GM18505 (cell line): ENCODE measurements around the gene CD63.
"Not testable (repeated sequence)": the region's sequence is repeated elsewhere in the genome, so short reads cannot be mapped to it uniquely, and the experiment has no call there.

Experiments
- ATAC-seq: cut with Tn5 transposase; IDR thresholded peaks from one replicate; pipeline ENCODE4 v1.9.1; 2021; ENCODE audit not compliant: unreplicated experiment
- POLR2A ChIP-seq: IDR thresholded peaks from 4 replicates; pipeline ENCODE4 v1.6.1; 2011; ENCODE audit warnings: borderline replicate concordance; ENCODE audit not compliant: insufficient read depth, insufficient read length; ENCODE audit errors: extremely low read depth

The CD63 gene

DNA sequence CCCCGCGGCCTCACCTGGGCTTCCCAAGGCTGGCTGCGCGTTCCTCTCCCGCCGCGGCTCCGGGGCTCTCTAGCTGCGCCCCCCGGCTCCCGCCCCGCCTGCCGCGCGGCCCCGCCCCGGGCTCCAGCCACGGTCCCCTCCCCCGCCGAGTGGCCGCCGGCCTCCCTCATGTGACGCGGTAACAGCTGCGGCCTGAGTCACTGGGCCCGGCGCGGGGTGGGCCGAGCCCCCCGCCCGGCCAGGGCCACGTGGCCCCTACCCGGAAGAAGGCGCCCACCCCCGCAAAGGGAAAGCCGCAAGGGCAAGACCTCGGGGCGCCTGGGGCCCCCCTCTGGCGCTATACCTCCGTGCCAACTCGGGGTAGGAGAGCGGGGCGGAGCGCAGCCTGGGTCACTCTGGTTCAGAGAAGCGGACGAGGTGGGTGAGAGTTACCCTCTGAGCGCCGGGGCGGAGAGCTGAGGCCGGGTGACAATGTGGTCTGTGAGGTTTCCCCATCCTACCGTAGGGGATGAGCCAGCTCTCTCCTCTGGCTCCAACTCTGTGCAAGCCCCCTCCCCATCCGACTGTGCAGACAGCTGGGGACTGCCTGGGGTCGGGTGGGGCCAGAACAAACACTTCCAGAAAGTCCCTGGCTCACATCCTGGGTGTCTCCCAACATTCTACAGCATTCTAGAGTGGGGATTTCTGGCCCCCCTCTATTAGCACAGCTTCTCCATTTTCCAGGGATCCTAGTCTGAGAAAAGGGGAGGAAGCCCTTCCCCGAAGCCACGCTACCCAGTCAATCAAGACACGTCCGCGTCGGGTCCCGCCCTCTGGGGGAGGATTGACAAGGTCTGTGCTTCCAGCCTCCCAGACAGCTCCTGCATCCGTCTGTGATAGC, at the start of gene CD63:
CD63 (minus strand) TSS at position 71 of the 880 bp plus-strand sequence. CDS start 668 bp downstream, outside the sequence.
- peak; percentile 74 for TF ChIP-seq POLR2A
- peak; percentile 69 for ATAC-seq

- ATAC-seq, result no peak
Observed at GRCh38 chr12:55777856-55778255, 49.0 kb upstream of the CD63 start.

DNA sequence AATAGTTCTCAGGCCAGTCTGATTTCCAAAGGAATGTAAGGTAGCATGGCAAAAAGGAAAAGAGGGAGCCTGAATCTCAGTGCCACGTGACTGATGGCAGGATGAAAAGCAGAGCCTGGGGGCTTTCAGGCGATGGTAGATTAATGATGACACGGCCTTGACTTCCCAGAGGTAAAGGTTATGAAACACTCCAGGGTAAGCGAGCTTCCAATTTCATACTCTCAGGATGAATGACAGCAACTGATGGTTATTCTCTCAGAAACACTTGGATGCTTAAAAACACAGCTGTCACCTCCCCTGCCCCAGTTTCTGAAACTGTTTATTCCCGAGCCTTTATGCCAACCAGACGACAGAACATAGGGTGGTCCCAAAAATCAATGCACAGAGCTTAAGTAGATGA, 42.9 kb upstream of the CD63 start:
- TF ChIP-seq POLR2A, result no peak
- no peak for ATAC-seq

More at GRCh38 chr12:55777856-55778255, 49.0 kb upstream of the CD63 start:
- no peak for TF ChIP-seq POLR2A

DNA sequence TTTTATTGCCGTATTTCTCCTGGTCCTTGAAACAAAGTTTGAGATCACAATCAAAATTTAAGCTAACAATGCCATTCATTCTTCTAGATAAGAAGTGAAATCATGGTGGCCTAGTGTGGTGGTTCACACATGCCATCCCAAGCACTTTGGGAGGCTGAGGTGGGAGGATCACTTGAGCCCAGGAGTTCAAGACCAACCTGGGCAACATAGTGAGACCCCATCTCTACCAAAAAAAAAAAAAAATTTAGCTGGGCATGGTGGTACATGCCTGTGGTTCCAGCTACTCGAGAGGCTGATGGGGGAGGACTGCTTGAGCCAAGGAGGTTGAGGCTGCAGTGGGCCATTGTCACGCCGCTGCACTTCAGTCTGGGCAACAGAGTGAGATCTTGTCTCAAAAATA, 38.3 kb upstream of the CD63 start:
- TF ChIP-seq POLR2A, result no peak
- no peak for ATAC-seq

GRCh38 chr12:55765736-55766290, 37.0 kb upstream of the CD63 start:
- TF ChIP-seq POLR2A, result no peak
- no peak for ATAC-seq

GRCh38 chr12:55762646-55763045, 33.8 kb upstream of the CD63 start:
- TF ChIP-seq POLR2A, result no peak
- no peak for ATAC-seq

DNA sequence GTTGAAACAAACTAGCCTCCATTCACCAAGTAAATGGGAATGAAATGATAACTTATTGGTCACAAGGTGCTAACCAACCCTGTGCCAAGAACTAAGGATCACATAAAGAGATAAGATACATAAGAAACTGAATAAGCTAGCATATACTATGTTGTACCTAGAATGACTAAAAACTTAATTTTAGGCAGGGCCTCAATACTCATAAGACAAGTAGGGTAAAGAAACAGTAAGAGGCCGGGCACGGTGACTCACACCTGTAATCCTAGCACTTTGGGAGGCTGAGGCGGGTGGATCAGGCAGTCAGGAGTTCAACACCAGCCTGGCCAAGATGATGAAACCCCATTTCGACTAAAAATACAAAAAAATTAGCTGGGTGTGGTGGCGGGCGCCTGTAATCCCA, 31.9 kb upstream of the CD63 start:
- ATAC-seq, result no peak
- TF ChIP-seq POLR2A, result no peak

DNA sequence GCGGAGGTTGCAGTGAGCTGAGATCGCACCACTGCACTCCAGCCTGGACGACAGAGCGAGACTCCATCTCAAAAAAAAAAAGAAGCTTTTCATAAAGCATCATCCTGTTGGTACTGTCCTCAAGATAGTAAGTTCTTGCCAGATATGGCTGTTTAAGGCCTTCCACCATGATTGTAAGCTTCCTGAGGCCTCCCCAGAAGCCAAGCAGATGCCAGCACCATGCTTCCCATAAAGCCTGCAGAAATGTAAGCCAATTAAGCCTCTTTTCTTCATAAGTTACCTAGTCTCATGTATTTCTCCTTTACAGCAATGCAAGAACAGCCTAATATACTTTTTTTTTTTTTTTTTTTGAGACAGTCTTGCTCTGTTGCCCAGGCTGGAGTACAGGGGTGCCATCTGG, 29.8 kb upstream of the CD63 start:
- not testable (repeated sequence) for ATAC-seq

GRCh38 chr12:55757701-55758100, 28.9 kb upstream of the CD63 start:
- ATAC-seq, result no peak
- TF ChIP-seq POLR2A, result no peak

- no peak for ATAC-seq
- no peak for TF ChIP-seq POLR2A
Observed at GRCh38 chr12:55755246-55755645, 26.4 kb upstream of the CD63 start.

GRCh38 chr12:55748230-55748993, 19.6 kb upstream of the CD63 start:
- no peak for TF ChIP-seq POLR2A
- no peak for ATAC-seq

- no peak for ATAC-seq
Observed at GRCh38 chr12:55746913-55747231, 18.1 kb upstream of the CD63 start.

DNA sequence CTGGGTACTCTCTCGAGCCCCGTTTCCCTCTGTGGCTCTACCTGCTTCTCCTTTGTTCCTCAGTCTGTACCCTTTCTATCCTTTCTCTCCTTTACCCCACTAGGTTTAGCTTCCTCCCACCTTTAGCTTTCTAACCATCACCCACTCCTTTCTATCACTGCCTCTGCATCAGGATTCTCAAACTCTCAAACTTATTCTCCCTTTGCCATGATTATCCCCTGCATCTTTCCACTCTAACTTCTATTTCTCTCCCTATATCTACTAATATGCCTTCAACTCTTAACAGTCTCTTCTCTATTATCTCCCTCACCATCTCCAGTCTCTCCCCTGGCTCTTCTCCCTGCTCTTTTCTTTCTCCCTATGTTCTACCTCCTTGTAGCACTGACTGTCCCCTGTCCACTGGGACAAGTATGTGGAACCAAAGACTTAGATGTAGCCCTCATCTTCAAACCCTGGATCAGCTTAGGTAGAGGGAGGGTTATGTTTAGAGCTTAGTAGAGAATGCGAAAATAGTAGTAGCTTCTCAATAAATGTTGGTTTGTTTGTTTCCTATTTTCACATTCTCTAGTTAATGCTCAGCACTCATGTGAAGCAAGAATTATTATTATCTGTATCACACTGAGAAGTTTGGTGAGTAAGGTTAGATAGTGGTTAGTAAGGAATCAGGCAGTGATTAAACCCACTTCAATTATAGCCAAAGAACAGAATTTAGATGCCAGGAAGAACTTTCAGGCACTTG, 17.5 kb upstream of the CD63 start:
- TF ChIP-seq POLR2A, result no peak
- no peak for ATAC-seq

More at GRCh38 chr12:55746913-55747231, 18.1 kb upstream of the CD63 start:
- no peak for TF ChIP-seq POLR2A

GRCh38 chr12:55745361-55746173, 16.8 kb upstream of the CD63 start:
- ATAC-seq, result no peak
- no peak for TF ChIP-seq POLR2A
